ENCODE measurements around the gene FTCD. TPM values are rescaled to one million over a fixed set of nuclear protein-coding genes. Genes with fewer than 3 reads are reported as not detected.

The FTCD gene
- total and polyA plus RNA-seq, 2 of the 8 experiments (the other 6 are each of a cell fraction or from before 2014, with no cell fraction given): 3.3 to 4.9 TPM

- Histone ChIP-seq H3K4ac (replicated peaks; ENCODE audit: insufficient read length, low read depth, low read length) (no peak overlapping the region), H4K5ac (ENCODE audit: insufficient read length, low read depth, low read length) (no peak overlapping the region), H2AFZ (ENCODE audit: low read length) (no peak overlapping the region), H3K4me1 (replicated peaks in 1 of 4; ENCODE audit: control insufficient read depth in 3 of 4, insufficient read depth in 4 of 4, low read length in 3 of 4) (peaks cover 0 to 2% (median under 1%) of the 10 kb centered on the region in 4 experiments; a peak in 2 of 7 replicates), H2BK20ac (ENCODE audit: low read length) (no peak overlapping the region), H4K20me1 (replicated peaks in 1 of 2; ENCODE audit: control insufficient read depth in 1 of 2, insufficient read depth in 2 of 2, low read length in 2 of 2) (peaks cover 0 to 6% of the 10 kb centered on the region in 2 experiments), H3K4me2 (ENCODE audit: insufficient read depth in 1 of 2, low read depth in 2 of 2, low read length in 2 of 2) (no peak overlapping the region), H3K14ac (ENCODE audit: insufficient read length) (no peak overlapping the region), H2BK5ac (ENCODE audit: low read depth, low read length) (no peak overlapping the region; the same call in 1 of the 2 replicates), H3K9ac (replicated peaks in 1 of 4; ENCODE audit: extremely low read depth in 1 of 4, low read depth in 3 of 4, low read length in 3 of 4) (no peak overlapping the region), H3K9me3 (ENCODE audit: insufficient read depth in 2 of 2, low read depth in 1 of 2, low read length in 1 of 2) (peaks cover 3 to 4% of the 10 kb centered on the region in 2 experiments; a peak in 2 of 4 replicates), H3K4me3 (ENCODE audit: extremely low read depth in 1 of 4, insufficient read depth in 2 of 4, low read depth in 3 of 4, low read length in 4 of 4) (no peak overlapping the region), H4K8ac (ENCODE audit: extremely low read depth, insufficient read depth, low read length) (no peak overlapping the region), H2BK15ac (ENCODE audit: low read length) (no peak overlapping the region), H3K79me2 (ENCODE audit: control insufficient read depth in 1 of 2, insufficient read depth in 2 of 2, low read length in 2 of 2) (no peaks in the 10 kb centered on the region), H2AK5ac (ENCODE audit: low read depth, low read length) (no peak overlapping the region), H3K36me3 (ENCODE audit: control insufficient read depth in 2 of 4, insufficient read depth in 4 of 4, low read length in 3 of 4) (peaks cover 0 to 22% (median 2%) of the 10 kb centered on the region in 4 experiments; a peak in 5 of 8 replicates), H3K79me1 (ENCODE audit: low read depth, low read length) (no peaks in the 10 kb centered on the region), H3K23me2 (ENCODE audit: low read depth, low read length) (no peaks in the 10 kb centered on the region), H3K27me3 (replicated peaks in 1 of 4; ENCODE audit: control insufficient read depth in 3 of 4, extremely low read depth in 1 of 4, insufficient read depth in 3 of 4, low read length in 3 of 4) (no peaks in the 10 kb centered on the region), H3K23ac (ENCODE audit: insufficient read length) (no peak overlapping the region), H4K91ac (replicated peaks; ENCODE audit: insufficient read length, low read length) (no peak overlapping the region), H3K18ac (ENCODE audit: extremely low read depth, low read length) (no peak overlapping the region), H3K27ac (ENCODE audit: low read depth, low read length) (no peak overlapping the region), H3K56ac (replicated peaks; ENCODE audit: insufficient read length, low read depth, low read length) (no peak overlapping the region), H2BK120ac (replicated peaks; ENCODE audit: low read depth, low read length) (no peak overlapping the region), H2BK12ac (ENCODE audit: low read depth, low read length) (no peak overlapping the region)
- TF ChIP-seq EP300 (IDR thresholded peaks at IDR 0.05; ENCODE audit: borderline replicate concordance in 1 of 2, low read depth in 2 of 2, low read length in 2 of 2) (no peak), EZH2 (IDR thresholded peaks at IDR 0.05; ENCODE audit: low read depth, low read length, severe bottlenecking) (no peak), RAD21 (IDR thresholded peaks at IDR 0.05 in 1 of 2, conservative IDR thresholded peaks at IDR 0.05 in 1 of 2; ENCODE audit: low read depth in 2 of 2, low read length in 2 of 2) (no peak), TAF1 (IDR thresholded peaks at IDR 0.05; ENCODE audit: low read depth, low read length) (no peak), BACH1 (IDR thresholded peaks at IDR 0.05; ENCODE audit: low read length) (no peak)
- POLR2A ChIA-PET (ENCODE audit: partially characterized antibody): no interaction called here
- WGBS, 2 experiments (ENCODE audit: extremely low coverage in 1 of 2, insufficient coverage in 1 of 2, insufficient read length in 1 of 2, insufficient replicate concordance in 2 of 2, low coverage in 1 of 2, low lambda C conversion rate in 2 of 2, missing lambda C conversion rate in 1 of 2): 97% methylated on average over 40 of the region's 69 CpGs; no CpG with 5 or more reads in 1 of the 2 experiments
- DNase-seq (ENCODE audit: low read depth in 1 of 2, low spot score in 2 of 2) (no peak), FAIRE-seq (no peak)
- CTCF ChIA-PET (ENCODE audit: partially characterized antibody): interaction anchor here (2.0 kb wide), 1 partner anchor 141 kb away, joined by 8 read pairs; no protein-coding TSS in a partner anchor
Measured at GRCh38 chr21:46111857-46112724, 43.3 kb downstream of the FTCD start.

All from H1 (cell line).